GM12864 (cell line): Measurements from ENCODE around the gene PDCD1.

Experiments used
- DNase-seq: peaks from one replicate; pipeline ENCODE4 v3.0.0-alpha.2; 2011; ENCODE audit warnings: low read depth
- H3K4me3 ChIP-seq: 2 replicates; pipeline ENCODE4 v1.5.1; 2011; ENCODE audit warnings: mild to moderate bottlenecking, low read depth, low read length, control low read depth
- CTCF ChIP-seq: IDR thresholded peaks from 2 replicates; pipeline ENCODE4 v1.5.1; 2011; ENCODE audit warnings: low read depth, mild to moderate bottlenecking, moderate library complexity, low read length, control low read depth, inconsistent platforms; ENCODE audit errors: missing control alignments

The PDCD1 gene

GRCh38 chr2:241814643-241815476 is 43.8 kb downstream of the PDCD1 start:
- no peak for DNase-seq
- no peak overlapping the region for H3K4me3 ChIP-seq
- no peak for TF ChIP-seq CTCF

GRCh38 chr2:241814393-241814642 is 44.4 kb downstream of the PDCD1 start:
- no peak overlapping the region for H3K4me3 ChIP-seq
- TF ChIP-seq CTCF = no peak
- DNase-seq = no peak

DNA sequence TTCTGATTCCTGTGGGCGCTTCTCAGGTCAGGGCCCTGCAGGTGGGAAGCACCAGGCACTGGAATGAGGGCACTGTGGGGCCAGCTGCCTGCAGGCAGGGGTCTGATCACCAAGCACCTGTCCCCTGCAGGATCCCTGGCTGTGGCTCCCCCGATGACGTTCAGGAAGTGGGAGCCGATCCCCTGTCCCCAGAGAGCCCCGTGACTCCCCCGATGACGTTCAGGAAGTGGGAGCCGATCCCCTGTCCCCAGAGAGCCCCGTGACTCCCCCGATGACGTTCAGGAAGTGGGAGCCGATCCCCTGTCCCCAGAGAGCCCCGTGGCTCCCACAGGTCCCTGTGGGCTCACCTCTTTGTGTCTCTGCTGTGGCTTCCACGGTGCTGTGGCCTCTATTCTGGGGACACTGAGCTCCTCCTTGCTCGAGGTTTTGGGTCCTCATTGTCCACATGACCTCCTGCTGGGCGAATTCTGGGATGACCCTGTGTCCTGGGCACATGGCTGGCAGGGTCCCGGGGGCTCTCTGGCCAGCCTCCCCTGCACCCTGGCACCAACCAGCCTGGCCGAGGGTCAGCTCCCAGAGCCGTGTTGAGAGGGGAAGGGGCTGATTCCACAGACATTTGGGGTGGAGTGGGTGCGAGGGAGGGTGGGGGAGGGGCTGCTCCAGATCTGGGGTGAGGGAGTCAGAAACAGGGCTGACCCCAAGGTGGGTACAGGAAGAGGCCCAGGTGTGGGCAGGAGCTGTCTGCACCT is 44.9 kb downstream of the PDCD1 start:
- H3K4me3 ChIP-seq = no peak overlapping the region
- no peak for DNase-seq
- TF ChIP-seq CTCF = no peak

- no peak overlapping the region for H3K4me3 ChIP-seq
- no peak for DNase-seq
- TF ChIP-seq CTCF = no peak
These were observed 45.7 kb downstream of the PDCD1 start for GRCh38 chr2:241812730-241813643.

DNA sequence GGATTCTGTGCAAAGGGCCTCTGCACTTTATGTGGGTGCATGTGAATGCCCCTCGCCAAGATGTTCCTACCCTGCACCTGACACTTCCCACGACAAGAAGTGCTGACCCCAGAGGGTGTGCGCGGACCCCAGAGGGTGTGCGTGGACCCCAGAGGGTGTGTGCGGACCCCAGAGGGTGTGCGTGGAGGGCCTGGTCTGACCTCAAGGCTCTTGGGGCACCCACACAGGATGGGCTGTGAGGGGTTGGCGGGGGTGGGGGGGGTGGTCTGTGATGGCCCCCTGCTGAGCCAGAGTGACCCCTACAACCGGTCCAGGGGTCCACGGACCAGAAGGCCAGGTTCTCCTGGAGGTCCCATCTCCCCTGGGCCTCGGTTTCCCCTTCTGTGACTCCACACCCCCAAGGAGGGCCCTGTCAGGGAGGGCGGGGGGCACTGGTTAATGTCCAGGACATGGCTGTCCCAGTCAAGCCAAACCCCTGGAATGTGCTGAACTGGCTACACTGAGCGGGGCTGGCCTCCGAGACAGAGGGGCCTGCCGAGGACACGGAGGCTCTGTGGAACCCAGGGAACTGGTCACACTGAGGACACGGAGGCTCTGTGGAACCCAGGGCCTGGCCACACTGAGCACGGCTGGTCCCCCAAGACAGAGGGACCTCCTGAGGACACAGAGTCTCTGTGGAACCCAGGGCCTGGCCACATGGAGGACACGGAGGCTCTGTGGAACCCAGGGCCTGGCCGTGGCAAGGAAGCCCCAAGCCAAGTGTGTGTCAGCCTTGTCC is 46.6 kb downstream of the PDCD1 start:
- H3K4me3 ChIP-seq = no peak overlapping the region
- no peak for TF ChIP-seq CTCF
- DNase-seq = no peak

GRCh38 chr2:241811201-241811951 is 47.3 kb downstream of the PDCD1 start:
- H3K4me3 ChIP-seq = no peak overlapping the region
- no peak for TF ChIP-seq CTCF
- no peak for DNase-seq
